ENCODE data around the gene KPNA2. TPM values are rescaled to one million over a fixed set of nuclear protein-coding genes. Genes with fewer than 3 reads are reported as not detected.
A peak's percentile ranks its signal among the peaks of the same experiment; 100 is the strongest.
"Not testable (repeated sequence)": the region's sequence is repeated elsewhere in the genome, so short reads cannot be mapped to it uniquely, and the experiment has no call there.

Gene KPNA2
- total and polyA plus RNA-seq, 4 donors, result 44.1 to 101 (median 76.0) TPM

DNA sequence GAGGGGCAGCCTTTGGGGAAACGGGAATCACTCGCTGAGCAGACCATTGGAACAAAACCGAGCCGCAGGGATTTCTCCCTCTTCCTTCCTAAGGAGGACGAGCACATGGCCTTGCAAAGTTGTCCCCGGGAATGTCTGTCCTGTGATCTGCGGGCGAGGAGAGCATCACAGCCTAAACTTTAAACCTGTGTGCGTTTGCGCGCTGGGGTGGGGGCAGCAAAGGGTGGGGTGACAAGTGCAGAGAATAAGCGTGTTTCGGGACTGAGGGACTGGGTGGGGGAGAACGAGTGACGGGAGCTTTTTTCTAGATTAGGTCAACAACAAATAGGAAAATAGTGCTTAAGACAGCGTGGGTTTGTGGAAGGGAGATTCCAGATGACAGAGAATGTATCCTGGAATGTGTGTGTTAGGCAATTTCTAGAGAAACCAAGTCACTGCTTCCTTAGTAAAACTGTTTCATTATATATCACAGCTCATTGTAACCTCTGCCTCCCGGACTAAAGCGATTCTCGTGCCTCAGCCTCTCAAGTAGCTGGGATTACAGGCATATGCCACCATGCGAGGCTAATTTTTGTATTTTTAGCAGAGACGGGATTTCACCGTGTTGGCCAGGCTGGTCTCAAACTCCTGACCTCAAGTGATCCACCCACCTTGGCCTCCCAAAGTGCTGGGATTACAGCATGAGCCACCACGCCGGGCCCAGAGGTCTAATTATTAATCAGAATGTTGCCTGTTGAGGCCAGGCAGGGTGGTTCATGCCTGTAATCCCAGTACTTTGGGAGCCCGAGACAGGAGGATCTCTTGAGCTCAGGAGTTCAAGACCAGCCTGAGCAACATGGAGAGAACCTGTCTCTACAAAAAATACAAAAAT lies 39.0 kb upstream of the KPNA2 start, which contains the start of gene C17orf58:
Gene C17orf58, minus strand, starts transcription at position 169 of the 871 bp plus-strand sequence. CDS start 271 bp downstream, outside the sequence.
- H3K36me3 ChIP-seq (ENCODE audit: control insufficient read depth, insufficient read depth, low read length); H3K27me3 ChIP-seq (ENCODE audit: control insufficient read depth, insufficient read depth, low read length); H3K9me3 ChIP-seq (ENCODE audit: control insufficient read depth, insufficient read depth, low read length): not testable (repeated sequence)
- WGBS (ENCODE audit: insufficient coverage), result 38% methylated on average over 18 of the region's 25 CpGs
- peak within 1 kb of the TSS; percentile 63 for H3K4me3 ChIP-seq (ENCODE audit: low read depth, low read length)
- DNase-seq (ENCODE audit: low read depth in 4 of 6, low spot score in 6 of 6), result peak in 1 of 6 donors; percentile 22
- peaks cover 22% of the 10 kb centered on the region for H3K4me1 ChIP-seq (ENCODE audit: control insufficient read depth, insufficient read depth, low read length)
- peak within 1 kb of the TSS; percentile 64 for H3K27ac ChIP-seq (ENCODE audit: low read depth, low read length)

GRCh38 chr17:67998466-67998865 lies 37.1 kb upstream of the KPNA2 start:
- DNase-seq (ENCODE audit: low read depth in 4 of 6, low spot score in 6 of 6), result no peak
- no peaks in the 10 kb centered on the region for H3K27me3 ChIP-seq (ENCODE audit: control insufficient read depth, insufficient read depth, low read length)
- peaks cover 9% of the 10 kb centered on the region for H3K4me1 ChIP-seq (ENCODE audit: control insufficient read depth, insufficient read depth, low read length)
- H3K36me3 ChIP-seq (ENCODE audit: control insufficient read depth, insufficient read depth, low read length), result no peaks in the 10 kb centered on the region
- H3K4me3 ChIP-seq (ENCODE audit: low read depth, low read length), result no peak overlapping the region
- H3K27ac ChIP-seq (ENCODE audit: low read depth, low read length), result no peak overlapping the region
- 100% methylated on average over 1 of the region's 2 CpGs for WGBS (ENCODE audit: insufficient coverage)
- no peaks in the 10 kb centered on the region for H3K9me3 ChIP-seq (ENCODE audit: control insufficient read depth, insufficient read depth, low read length)

- peaks cover 4% of the 10 kb centered on the region for H3K4me1 ChIP-seq (ENCODE audit: control insufficient read depth, insufficient read depth, low read length)
- H3K27ac ChIP-seq (ENCODE audit: low read depth, low read length), result no peak overlapping the region
- 100% methylated on average over 1 of the region's 3 CpGs for WGBS (ENCODE audit: insufficient coverage)
- no peaks in the 10 kb centered on the region for H3K27me3 ChIP-seq (ENCODE audit: control insufficient read depth, insufficient read depth, low read length)
- H3K4me3 ChIP-seq (ENCODE audit: low read depth, low read length), result no peak overlapping the region
- DNase-seq (ENCODE audit: low read depth in 4 of 6, low spot score in 6 of 6), result no peak
- no peaks in the 10 kb centered on the region for H3K36me3 ChIP-seq (ENCODE audit: control insufficient read depth, insufficient read depth, low read length)
- no peaks in the 10 kb centered on the region for H3K9me3 ChIP-seq (ENCODE audit: control insufficient read depth, insufficient read depth, low read length)
Measured at GRCh38 chr17:67999291-67999911, 36.1 kb upstream of the KPNA2 start.

DNA sequence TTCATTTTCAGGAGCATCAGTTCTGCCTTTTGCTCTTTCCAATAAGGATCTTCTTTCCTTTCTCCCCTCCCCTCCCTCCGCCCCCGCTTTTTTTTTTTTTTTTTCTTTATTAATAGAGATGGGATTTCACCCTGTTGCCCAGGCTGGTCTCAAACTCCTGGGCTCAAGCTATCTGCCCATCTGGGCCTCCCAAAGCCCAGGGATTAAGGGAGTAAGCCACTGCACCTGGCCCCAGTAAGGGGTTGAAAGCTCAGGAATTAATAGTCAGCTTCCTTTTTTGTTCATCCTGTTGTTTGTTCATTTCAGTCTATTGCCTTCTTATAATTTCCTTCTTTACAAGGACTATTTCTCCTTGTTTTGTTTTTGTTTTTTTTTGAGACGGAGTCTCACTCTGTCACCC lies 31.3 kb upstream of the KPNA2 start:
- H3K36me3 ChIP-seq (ENCODE audit: control insufficient read depth, insufficient read depth, low read length), result no peaks in the 10 kb centered on the region
- H3K4me1 ChIP-seq (ENCODE audit: control insufficient read depth, insufficient read depth, low read length), result no peaks in the 10 kb centered on the region
- no peaks in the 10 kb centered on the region for H3K27me3 ChIP-seq (ENCODE audit: control insufficient read depth, insufficient read depth, low read length)
- no peak overlapping the region for H3K27ac ChIP-seq (ENCODE audit: low read depth, low read length)
- no peak for DNase-seq (ENCODE audit: low read depth in 4 of 6, low spot score in 6 of 6)
- H3K9me3 ChIP-seq (ENCODE audit: control insufficient read depth, insufficient read depth, low read length), result no peaks in the 10 kb centered on the region
- H3K4me3 ChIP-seq (ENCODE audit: low read depth, low read length), result no peak overlapping the region
- no CpG with 5 or more reads among the region's 3 CpGs for WGBS (ENCODE audit: insufficient coverage)

- H3K4me1 ChIP-seq (ENCODE audit: control insufficient read depth, insufficient read depth, low read length), result peaks cover 3% of the 10 kb centered on the region
- H3K36me3 ChIP-seq (ENCODE audit: control insufficient read depth, insufficient read depth, low read length), result no peaks in the 10 kb centered on the region
- H3K4me3 ChIP-seq (ENCODE audit: low read depth, low read length), result no peak overlapping the region
- 100% methylated on average over 1 of the region's 6 CpGs for whole genome bisulfite sequencing (ENCODE audit: insufficient coverage)
- H3K9me3 ChIP-seq (ENCODE audit: control insufficient read depth, insufficient read depth, low read length), result no peaks in the 10 kb centered on the region
- DNase-seq (ENCODE audit: low read depth in 4 of 6, low spot score in 6 of 6), result no peak
- H3K27ac ChIP-seq (ENCODE audit: low read depth, low read length), result no peak overlapping the region
- H3K27me3 ChIP-seq (ENCODE audit: control insufficient read depth, insufficient read depth, low read length), result no peaks in the 10 kb centered on the region
Measured at GRCh38 chr17:68006797-68007196, 28.7 kb upstream of the KPNA2 start.

DNA sequence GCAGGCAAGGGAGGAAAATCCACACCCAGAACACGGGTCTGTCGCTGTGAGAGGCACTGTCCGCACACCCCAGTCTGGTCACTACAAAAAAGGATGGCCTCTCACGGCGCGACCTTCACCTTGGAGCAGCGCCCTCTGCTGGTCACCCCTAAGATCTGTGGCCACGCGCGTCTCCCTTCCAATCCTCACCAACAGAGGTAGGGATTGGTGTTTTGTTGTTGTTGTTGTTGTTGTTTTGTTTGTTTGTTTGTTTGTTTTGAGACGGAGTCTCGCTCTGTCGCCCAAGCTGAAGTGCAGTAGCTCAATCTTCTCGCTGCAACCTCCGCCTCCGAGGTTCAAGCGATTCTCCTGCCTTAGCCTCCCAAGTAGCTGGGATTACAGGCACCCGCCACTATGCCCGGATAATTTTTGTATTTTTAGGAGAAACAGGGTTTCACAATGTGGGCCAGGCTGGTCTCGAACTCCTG lies 24.3 kb upstream of the KPNA2 start:
- no peak for DNase-seq (ENCODE audit: low read depth in 4 of 6, low spot score in 6 of 6)
- Histone ChIP-seq H3K4me1 (ENCODE audit: control insufficient read depth, insufficient read depth, low read length) (peaks cover 8% of the 10 kb centered on the region), H3K36me3 (ENCODE audit: control insufficient read depth, insufficient read depth, low read length) (no peaks in the 10 kb centered on the region), H3K4me3 (ENCODE audit: low read depth, low read length) (no peak overlapping the region), H3K27me3 (ENCODE audit: control insufficient read depth, insufficient read depth, low read length) (no peaks in the 10 kb centered on the region), H3K9me3 (ENCODE audit: control insufficient read depth, insufficient read depth, low read length) (no peaks in the 10 kb centered on the region), H3K27ac (ENCODE audit: low read depth, low read length) (no peak overlapping the region)
- 43% methylated on average over 15 of the region's 20 CpGs for WGBS (ENCODE audit: insufficient coverage)

- DNase-seq (ENCODE audit: low read depth in 4 of 6, low spot score in 6 of 6), result no peak
- Histone ChIP-seq H3K27ac (ENCODE audit: low read depth, low read length) (no peak overlapping the region), H3K4me1 (ENCODE audit: control insufficient read depth, insufficient read depth, low read length) (peaks cover 8% of the 10 kb centered on the region), H3K9me3 (ENCODE audit: control insufficient read depth, insufficient read depth, low read length) (no peaks in the 10 kb centered on the region), H3K36me3 (ENCODE audit: control insufficient read depth, insufficient read depth, low read length) (no peaks in the 10 kb centered on the region), H3K27me3 (ENCODE audit: control insufficient read depth, insufficient read depth, low read length) (no peaks in the 10 kb centered on the region), H3K4me3 (ENCODE audit: low read depth, low read length) (no peak overlapping the region)
Measured at GRCh38 chr17:68013385-68013784, 22.1 kb upstream of the KPNA2 start.

- WGBS (ENCODE audit: insufficient coverage), result 83% methylated on average over 9 of the region's 11 CpGs
- Histone ChIP-seq H3K27ac (ENCODE audit: low read depth, low read length) (no peak overlapping the region), H3K27me3 (ENCODE audit: control insufficient read depth, insufficient read depth, low read length) (no peaks in the 10 kb centered on the region), H3K9me3 (ENCODE audit: control insufficient read depth, insufficient read depth, low read length) (no peaks in the 10 kb centered on the region), H3K4me3 (ENCODE audit: low read depth, low read length) (no peak overlapping the region), H3K4me1 (ENCODE audit: control insufficient read depth, insufficient read depth, low read length) (peaks cover 9% of the 10 kb centered on the region), H3K36me3 (ENCODE audit: control insufficient read depth, insufficient read depth, low read length) (no peaks in the 10 kb centered on the region)
- no peak for DNase-seq (ENCODE audit: low read depth in 4 of 6, low spot score in 6 of 6)
Measured at GRCh38 chr17:68015081-68015723, 20.3 kb upstream of the KPNA2 start.

GRCh38 chr17:68016838-68017237 lies 18.7 kb upstream of the KPNA2 start:
- H3K4me1 ChIP-seq (ENCODE audit: control insufficient read depth, insufficient read depth, low read length), result peaks cover 10% of the 10 kb centered on the region
- no peaks in the 10 kb centered on the region for H3K36me3 ChIP-seq (ENCODE audit: control insufficient read depth, insufficient read depth, low read length)
- no peak overlapping the region for H3K4me3 ChIP-seq (ENCODE audit: low read depth, low read length)
- H3K27me3 ChIP-seq (ENCODE audit: control insufficient read depth, insufficient read depth, low read length), result no peaks in the 10 kb centered on the region
- H3K27ac ChIP-seq (ENCODE audit: low read depth, low read length), result no peak overlapping the region
- DNase-seq (ENCODE audit: low read depth in 4 of 6, low spot score in 6 of 6), result no peak
- WGBS (ENCODE audit: insufficient coverage), result no CpG with 5 or more reads among the region's 2 CpGs
- H3K9me3 ChIP-seq (ENCODE audit: control insufficient read depth, insufficient read depth, low read length), result no peaks in the 10 kb centered on the region
